ENCODE results near the gene POLG2. TPM values are rescaled to one million over a fixed set of nuclear protein-coding genes. Genes with fewer than 3 reads are reported as not detected.

POLG2 gene
- total RNA-seq, 1 experiment from 2014 or later, result 42.7 TPM

DNA sequence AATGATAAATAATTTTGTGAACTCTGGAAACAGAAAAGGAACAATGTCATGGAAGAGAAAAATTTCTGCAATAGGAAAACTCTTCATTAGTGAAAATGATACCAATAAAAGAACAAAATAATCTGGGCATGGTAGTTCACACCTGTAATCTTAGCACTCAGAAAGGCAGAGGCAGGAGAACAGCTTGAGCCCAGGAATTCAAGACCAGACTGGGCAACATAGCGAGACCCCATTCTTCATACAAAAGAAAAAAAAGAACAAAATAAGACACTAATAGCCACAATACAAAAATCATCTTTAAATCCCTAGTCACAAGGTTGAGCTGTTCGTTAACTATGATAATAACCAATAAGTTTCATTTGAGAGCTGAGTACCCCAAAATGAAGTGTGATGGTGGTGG, 8.6 kb downstream of the POLG2 start:
- ChIA-PET CTCF (interaction anchor here (1.2 kb wide), 1 partner anchor 68 kb away, joined by 3 read pairs; no protein-coding TSS in a partner anchor), POLR2A (no interaction called here)
- H3K4me1 Mint-ChIP-seq, result no peaks in the 10 kb centered on the region
- peaks cover 87% of the 10 kb centered on the region for H3K36me3 Mint-ChIP-seq
- TF ChIP-seq ZNF121 (CRISPR knock-in tag; IDR thresholded peaks at IDR 0.05), result 0 out of 2 replicates have a peak, but pooled peaks have one; percentile 8
- TF ChIP-seq, protein P1, sequence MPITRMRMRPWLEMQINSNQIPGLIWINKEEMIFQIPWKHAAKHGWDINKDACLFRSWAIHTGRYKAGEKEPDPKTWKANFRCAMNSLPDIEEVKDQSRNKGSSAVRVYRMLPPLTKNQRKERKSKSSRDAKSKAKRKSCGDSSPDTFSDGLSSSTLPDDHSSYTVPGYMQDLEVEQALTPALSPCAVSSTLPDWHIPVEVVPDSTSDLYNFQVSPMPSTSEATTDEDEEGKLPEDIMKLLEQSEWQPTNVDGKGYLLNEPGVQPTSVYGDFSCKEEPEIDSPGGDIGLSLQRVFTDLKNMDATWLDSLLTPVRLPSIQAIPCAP (CRISPR knock-in tag; IDR thresholded peaks at IDR 0.05), result no peak
- ATAC-seq, result no peak
- no peaks in the 10 kb centered on the region for H3K27me3 Mint-ChIP-seq (ENCODE audit: low read depth)
- H3K4me3 Mint-ChIP-seq, result no peak overlapping the region
- peaks cover 10% of the 10 kb centered on the region for H3K9me3 Mint-ChIP-seq
- H3K27ac Mint-ChIP-seq, result no peak overlapping the region
- no peak for DNase-seq (ENCODE audit: low spot score)

DNA sequence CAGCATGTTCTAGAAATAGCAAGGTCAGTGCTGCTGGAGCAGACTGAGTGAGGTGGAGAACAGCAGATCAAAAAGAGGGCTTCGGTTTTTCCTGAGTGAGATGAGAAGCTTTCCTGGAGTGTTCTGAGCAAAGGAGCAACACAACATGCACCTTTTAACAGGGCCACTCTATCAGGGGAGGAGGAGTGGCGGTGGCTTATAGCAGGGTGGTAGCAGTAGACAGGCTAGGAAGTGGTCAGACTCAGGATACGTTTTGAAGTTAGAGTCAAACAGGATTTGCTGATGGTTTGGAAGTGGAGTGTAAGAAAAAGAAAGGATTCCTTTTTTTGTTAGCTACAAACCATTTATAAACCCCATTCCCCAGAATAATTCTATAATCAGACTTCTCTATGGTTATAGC, 12.5 kb downstream of the POLG2 start:
- CTCF ChIA-PET, result interaction anchor here (0.8 kb wide), 1 partner anchor 65 kb away, joined by 4 read pairs; no protein-coding TSS in a partner anchor
- no peak overlapping the region for H3K27ac Mint-ChIP-seq
- H3K27me3 Mint-ChIP-seq (ENCODE audit: low read depth), result no peaks in the 10 kb centered on the region
- H3K9me3 Mint-ChIP-seq, result no peaks in the 10 kb centered on the region
- peaks cover 73% of the 10 kb centered on the region for H3K36me3 Mint-ChIP-seq
- no peak overlapping the region for H3K4me3 Mint-ChIP-seq
- no peak for DNase-seq (ENCODE audit: low spot score)
- POLR2A ChIA-PET, result no interaction called here
- TF ChIP-seq, protein P2, sequence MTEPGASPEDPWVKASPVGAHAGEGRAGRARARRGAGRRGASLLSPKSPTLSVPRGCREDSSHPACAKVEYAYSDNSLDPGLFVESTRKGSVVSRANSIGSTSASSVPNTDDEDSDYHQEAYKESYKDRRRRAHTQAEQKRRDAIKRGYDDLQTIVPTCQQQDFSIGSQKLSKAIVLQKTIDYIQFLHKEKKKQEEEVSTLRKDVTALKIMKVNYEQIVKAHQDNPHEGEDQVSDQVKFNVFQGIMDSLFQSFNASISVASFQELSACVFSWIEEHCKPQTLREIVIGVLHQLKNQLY (CRISPR knock-in tag; IDR thresholded peaks at IDR 0.05), result no peak
- TF ChIP-seq FOXP1 (CRISPR knock-in tag; IDR thresholded peaks at IDR 0.05; ENCODE audit: borderline replicate concordance) (no peak), PRRX2 (CRISPR knock-in tag; IDR thresholded peaks at IDR 0.05) (no peak), KAT7 (CRISPR knock-in tag; IDR thresholded peaks at IDR 0.05; ENCODE audit: borderline replicate concordance) (no peak), ZNF138 (CRISPR knock-in tag; conservative IDR thresholded peaks at IDR 0.05) (no peak), ZNF263 (CRISPR knock-in tag; IDR thresholded peaks at IDR 0.05; ENCODE audit: low read depth) (no peak)
- TF ChIP-seq, protein P3, sequence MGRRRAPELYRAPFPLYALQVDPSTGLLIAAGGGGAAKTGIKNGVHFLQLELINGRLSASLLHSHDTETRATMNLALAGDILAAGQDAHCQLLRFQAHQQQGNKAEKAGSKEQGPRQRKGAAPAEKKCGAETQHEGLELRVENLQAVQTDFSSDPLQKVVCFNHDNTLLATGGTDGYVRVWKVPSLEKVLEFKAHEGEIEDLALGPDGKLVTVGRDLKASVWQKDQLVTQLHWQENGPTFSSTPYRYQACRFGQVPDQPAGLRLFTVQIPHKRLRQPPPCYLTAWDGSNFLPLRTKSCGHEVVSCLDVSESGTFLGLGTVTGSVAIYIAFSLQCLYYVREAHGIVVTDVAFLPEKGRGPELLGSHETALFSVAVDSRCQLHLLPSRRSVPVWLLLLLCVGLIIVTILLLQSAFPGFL (CRISPR knock-in tag; IDR thresholded peaks at IDR 0.05; ENCODE audit: borderline replicate concordance), result no peak
- TF ChIP-seq, protein P4, sequence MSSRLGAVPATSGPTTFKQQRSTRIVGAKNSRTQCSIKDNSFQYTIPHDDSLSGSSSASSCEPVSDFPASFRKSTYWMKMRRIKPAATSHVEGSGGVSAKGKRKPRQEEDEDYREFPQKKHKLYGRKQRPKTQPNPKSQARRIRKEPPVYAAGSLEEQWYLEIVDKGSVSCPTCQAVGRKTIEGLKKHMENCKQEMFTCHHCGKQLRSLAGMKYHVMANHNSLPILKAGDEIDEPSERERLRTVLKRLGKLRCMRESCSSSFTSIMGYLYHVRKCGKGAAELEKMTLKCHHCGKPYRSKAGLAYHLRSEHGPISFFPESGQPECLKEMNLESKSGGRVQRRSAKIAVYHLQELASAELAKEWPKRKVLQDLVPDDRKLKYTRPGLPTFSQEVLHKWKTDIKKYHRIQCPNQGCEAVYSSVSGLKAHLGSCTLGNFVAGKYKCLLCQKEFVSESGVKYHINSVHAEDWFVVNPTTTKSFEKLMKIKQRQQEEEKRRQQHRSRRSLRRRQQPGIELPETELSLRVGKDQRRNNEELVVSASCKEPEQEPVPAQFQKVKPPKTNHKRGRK (CRISPR knock-in tag; IDR thresholded peaks at IDR 0.05; ENCODE audit: borderline replicate concordance), result no peak
- TF ChIP-seq, protein P5, sequence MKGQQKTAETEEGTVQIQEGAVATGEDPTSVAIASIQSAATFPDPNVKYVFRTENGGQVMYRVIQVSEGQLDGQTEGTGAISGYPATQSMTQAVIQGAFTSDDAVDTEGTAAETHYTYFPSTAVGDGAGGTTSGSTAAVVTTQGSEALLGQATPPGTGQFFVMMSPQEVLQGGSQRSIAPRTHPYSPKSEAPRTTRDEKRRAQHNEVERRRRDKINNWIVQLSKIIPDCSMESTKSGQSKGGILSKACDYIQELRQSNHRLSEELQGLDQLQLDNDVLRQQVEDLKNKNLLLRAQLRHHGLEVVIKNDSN (CRISPR knock-in tag; IDR thresholded peaks at IDR 0.05), result no peak
- no peaks in the 10 kb centered on the region for H3K4me1 Mint-ChIP-seq
- no peak for ATAC-seq

DNA sequence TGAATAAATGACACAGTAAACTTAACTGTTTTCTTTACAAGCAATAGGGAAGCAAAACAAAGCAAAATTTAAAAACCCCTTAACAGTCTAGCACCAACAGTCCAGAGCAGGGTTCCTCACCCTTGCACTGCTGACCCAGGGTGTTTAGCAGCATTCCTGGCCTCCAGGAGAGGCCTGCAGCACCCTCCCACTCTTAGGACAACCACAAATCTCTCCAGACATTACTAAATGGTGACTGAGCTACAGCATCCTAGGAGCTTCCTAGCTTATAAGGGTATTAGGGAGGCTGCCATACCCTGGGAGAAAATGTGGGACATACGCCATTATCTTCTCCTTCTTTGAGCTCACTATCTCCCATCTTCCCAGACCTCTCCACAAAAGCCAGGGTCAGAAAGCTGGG, 15.9 kb downstream of the POLG2 start:
- POLR2A ChIA-PET, result no interaction called here
- CTCF ChIA-PET, result interaction anchor here (1.4 kb wide), 1 partner anchor 10 kb away, joined by 3 read pairs; no protein-coding TSS in a partner anchor

More for the DNA sequence above, 15.9 kb downstream of the POLG2 start:
- H3K4me3 Mint-ChIP-seq, result no peak overlapping the region
- TF ChIP-seq CREM (CRISPR knock-in tag; IDR thresholded peaks at IDR 0.05) (no peak), TEAD4 (CRISPR knock-in tag; IDR thresholded peaks at IDR 0.05) (no peak), ZBTB21 (CRISPR knock-in tag; IDR thresholded peaks at IDR 0.05; ENCODE audit: borderline replicate concordance) (no peak), ETV6 (CRISPR knock-in tag; IDR thresholded peaks at IDR 0.05) (no peak), ZNF219 (CRISPR knock-in tag; IDR thresholded peaks at IDR 0.05; ENCODE audit: borderline replicate concordance) (no peak), FOXJ3 (CRISPR knock-in tag; IDR thresholded peaks at IDR 0.05; ENCODE audit: borderline replicate concordance) (no peak), SP1 (CRISPR knock-in tag; conservative IDR thresholded peaks at IDR 0.05) (no peak), CBFB (CRISPR knock-in tag; IDR thresholded peaks at IDR 0.05; ENCODE audit: low read depth) (no peak), PRRX2 (CRISPR knock-in tag; IDR thresholded peaks at IDR 0.05) (no peak)
- TF ChIP-seq, protein P2 (CRISPR knock-in tag; IDR thresholded peaks at IDR 0.05), result no peak
- TF ChIP-seq, protein P1 (CRISPR knock-in tag; IDR thresholded peaks at IDR 0.05), result no peak
- TF ChIP-seq, protein P6, sequence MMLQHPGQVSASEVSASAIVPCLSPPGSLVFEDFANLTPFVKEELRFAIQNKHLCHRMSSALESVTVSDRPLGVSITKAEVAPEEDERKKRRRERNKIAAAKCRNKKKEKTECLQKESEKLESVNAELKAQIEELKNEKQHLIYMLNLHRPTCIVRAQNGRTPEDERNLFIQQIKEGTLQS (CRISPR knock-in tag; conservative IDR thresholded peaks at IDR 0.05), result no peak
- TF ChIP-seq, protein P7, sequence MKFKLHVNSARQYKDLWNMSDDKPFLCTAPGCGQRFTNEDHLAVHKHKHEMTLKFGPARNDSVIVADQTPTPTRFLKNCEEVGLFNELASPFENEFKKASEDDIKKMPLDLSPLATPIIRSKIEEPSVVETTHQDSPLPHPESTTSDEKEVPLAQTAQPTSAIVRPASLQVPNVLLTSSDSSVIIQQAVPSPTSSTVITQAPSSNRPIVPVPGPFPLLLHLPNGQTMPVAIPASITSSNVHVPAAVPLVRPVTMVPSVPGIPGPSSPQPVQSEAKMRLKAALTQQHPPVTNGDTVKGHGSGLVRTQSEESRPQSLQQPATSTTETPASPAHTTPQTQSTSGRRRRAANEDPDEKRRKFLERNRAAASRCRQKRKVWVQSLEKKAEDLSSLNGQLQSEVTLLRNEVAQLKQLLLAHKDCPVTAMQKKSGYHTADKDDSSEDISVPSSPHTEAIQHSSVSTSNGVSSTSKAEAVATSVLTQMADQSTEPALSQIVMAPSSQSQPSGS (CRISPR knock-in tag; IDR thresholded peaks at IDR 0.05; ENCODE audit: borderline replicate concordance, low read depth), result no peak
- TF ChIP-seq, protein P8, sequence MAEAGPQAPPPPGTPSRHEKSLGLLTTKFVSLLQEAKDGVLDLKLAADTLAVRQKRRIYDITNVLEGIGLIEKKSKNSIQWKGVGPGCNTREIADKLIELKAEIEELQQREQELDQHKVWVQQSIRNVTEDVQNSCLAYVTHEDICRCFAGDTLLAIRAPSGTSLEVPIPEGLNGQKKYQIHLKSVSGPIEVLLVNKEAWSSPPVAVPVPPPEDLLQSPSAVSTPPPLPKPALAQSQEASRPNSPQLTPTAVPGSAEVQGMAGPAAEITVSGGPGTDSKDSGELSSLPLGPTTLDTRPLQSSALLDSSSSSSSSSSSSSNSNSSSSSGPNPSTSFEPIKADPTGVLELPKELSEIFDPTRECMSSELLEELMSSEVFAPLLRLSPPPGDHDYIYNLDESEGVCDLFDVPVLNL (CRISPR knock-in tag; IDR thresholded peaks at IDR 0.05; ENCODE audit: borderline replicate concordance, low read depth), result no peak
- ATAC-seq, result no peak
- H3K36me3 Mint-ChIP-seq, result peaks cover 59% of the 10 kb centered on the region
- no peak overlapping the region for H3K27ac Mint-ChIP-seq
- H3K9me3 Mint-ChIP-seq, result no peaks in the 10 kb centered on the region
- H3K4me1 Mint-ChIP-seq, result no peaks in the 10 kb centered on the region
- no peak for DNase-seq (ENCODE audit: low spot score)
- H3K27me3 Mint-ChIP-seq (ENCODE audit: low read depth), result no peaks in the 10 kb centered on the region
